Left lung (tissue), 10 donors: ENCODE measurements around the gene MMP3. TPM values are rescaled to one million over a fixed set of nuclear protein-coding genes. Genes with fewer than 3 reads are reported as not detected.

Experiments used
- ATAC-seq: fragments of 200-7000 bp; cut with Tn5 transposase; one replicate; pipeline ENCODE4 v1.9.1; 2020; ENCODE audit warnings: moderate library complexity
- DNase-seq, 4 donors: peaks; one replicate each; pipeline ENCODE4 v3.0.0-alpha.2; 2013 to 2020
- H3K27ac ChIP-seq, 2 donors: fragments of 200-600 bp; sonication (generic) in 1 of 2; one replicate each; pipeline versions ENCODE4 v1.5.0 to v1.8.0; 2020 to 2021
- H3K27me3 ChIP-seq, 2 donors: fragments of 200-600 bp; sonication (generic) in 1 of 2; one replicate each; pipeline versions ENCODE4 v1.5.0 to v1.8.0; 2020 to 2021
- H3K36me3 ChIP-seq, 2 donors: fragments of 200-600 bp; sonication (generic) in 1 of 2; one replicate each; pipeline versions ENCODE4 v1.5.0 to v1.8.0; 2020 to 2021
- H3K4me1 ChIP-seq, 2 donors: fragments of 200-600 bp; one replicate each; pipeline ENCODE4 v1.8.0; 2021
- H3K4me3 ChIP-seq, 2 donors: fragments of 200-600 bp; sonication (generic) in 1 of 2; one replicate each; pipeline versions ENCODE4 v1.5.0 to v1.8.0; 2020 to 2021; ENCODE audit warnings: mild to moderate bottlenecking in 1 of 2
- H3K9me3 ChIP-seq, 2 donors: fragments of 200-600 bp; sonication (generic) in 1 of 2; one replicate each; pipeline versions ENCODE4 v1.5.0 to v1.8.0; 2020 to 2021
- CTCF ChIP-seq, 2 donors: fragments of 200-600 bp; sonication (generic) in 1 of 2; IDR thresholded peaks; one replicate each; pipeline versions ENCODE4 v1.5.0 to v1.8.0; 2021; ENCODE audit warnings: antibody characterized with exemption in 2 of 2
- intact Hi-C, 2 donors: fragments of 100-400 bp; cut with DNase I; formaldehyde crosslinking; loops; one replicate each; pipeline versions ENCODE4 v1.11.2 to v1.14.2; 2022
- polyA plus RNA-seq, 6 donors: library from polyadenylated mRNA; unstranded; fragments of 120-200 nt; gene quantifications; one replicate each; pipeline ENCODE4 v1.2.1, GENCODE V29; 2013; ENCODE audit not compliant: insufficient read length in 6 of 6
- total RNA-seq, 2 donors: library from RNA; stranded (reverse); fragmentation: NEBNext Ultra II Directional; extraction: Animal tissue kit (Norgen Biotek cat#: 25700); gene quantifications; one replicate each; pipeline ENCODE4 v1.2.1, GENCODE V29; 2021
- donor health status: DM: no; HTN: yes; CAD: no.
- donor health status: DM: no; HTN: no; CAD: no.

MMP3 gene
- total and polyA plus RNA-seq, 8 donors: 1.5 TPM; not detected in 7

GRCh38 chr11:102829316-102830000 lies 14.0 kb downstream of the MMP3 start:
- no peaks in the 10 kb centered on the region for H3K36me3 ChIP-seq
- H3K4me1 ChIP-seq: no peaks in the 10 kb centered on the region
- peaks cover 0 to 36% of the 10 kb centered on the region in 2 donors for H3K27me3 ChIP-seq
- no peak for TF ChIP-seq CTCF (IDR thresholded peaks at IDR 0.05)
- DNase-seq (no peak), ATAC-seq (no peak)
- intact Hi-C loops: no loop called here
- no peak overlapping the region for H3K4me3 ChIP-seq
- H3K27ac ChIP-seq: no peak overlapping the region
- peaks cover 0 to 2% of the 10 kb centered on the region in 2 donors for H3K9me3 ChIP-seq

GRCh38 chr11:102824556-102824955 lies 18.9 kb downstream of the MMP3 start:
- H3K36me3 ChIP-seq: no peaks in the 10 kb centered on the region
- H3K27me3 ChIP-seq: peaks cover 0 to 5% of the 10 kb centered on the region in 2 donors
- ATAC-seq (no peak), DNase-seq (no peak)
- intact Hi-C loops: no loop called here
- H3K9me3 ChIP-seq: peaks cover 0 to 2% of the 10 kb centered on the region in 2 donors
- H3K4me3 ChIP-seq: no peak overlapping the region
- no peak overlapping the region for H3K27ac ChIP-seq
- H3K4me1 ChIP-seq: no peaks in the 10 kb centered on the region
- no peak for TF ChIP-seq CTCF (IDR thresholded peaks at IDR 0.05)

- no peak for TF ChIP-seq CTCF (IDR thresholded peaks at IDR 0.05)
These were observed 23.9 kb downstream of the MMP3 start for GRCh38 chr11:102819491-102819890.

GRCh38 chr11:102813484-102813883 lies 29.9 kb downstream of the MMP3 start:
- no peak for TF ChIP-seq CTCF (IDR thresholded peaks at IDR 0.05)
- peaks cover 0 to 5% of the 10 kb centered on the region in 2 donors for H3K9me3 ChIP-seq
- no peak overlapping the region for H3K27ac ChIP-seq
- no peaks in the 10 kb centered on the region for H3K4me1 ChIP-seq
- intact Hi-C loops: no loop called here
- no peaks in the 10 kb centered on the region for H3K27me3 ChIP-seq
- ATAC-seq (no peak), DNase-seq (no peak)
- H3K4me3 ChIP-seq: no peak overlapping the region
- H3K36me3 ChIP-seq: no peaks in the 10 kb centered on the region

More at GRCh38 chr11:102819491-102819890, 23.9 kb downstream of the MMP3 start:
- no peaks in the 10 kb centered on the region for H3K36me3 ChIP-seq
- ATAC-seq (no peak), DNase-seq (no peak)
- H3K4me3 ChIP-seq: no peak overlapping the region
- no peak overlapping the region for H3K27ac ChIP-seq
- no peaks in the 10 kb centered on the region for H3K27me3 ChIP-seq
- intact Hi-C loops: no loop called here
- no peaks in the 10 kb centered on the region for H3K4me1 ChIP-seq
- peaks cover 0 to 5% of the 10 kb centered on the region in 2 donors for H3K9me3 ChIP-seq

GRCh38 chr11:102812188-102812587 lies 31.2 kb downstream of the MMP3 start:
- ATAC-seq: no peak
- Histone ChIP-seq H3K4me1 (no peaks in the 10 kb centered on the region), H3K9me3 (peaks cover 0 to 5% of the 10 kb centered on the region in 2 donors), H3K27me3 (no peaks in the 10 kb centered on the region), H3K4me3 (no peak overlapping the region), H3K36me3 (no peaks in the 10 kb centered on the region), H3K27ac (no peak overlapping the region)
- intact Hi-C loops: no loop called here
- TF ChIP-seq CTCF (IDR thresholded peaks at IDR 0.05): no peak
- no peak for DNase-seq
